Measurements from ENCODE around the gene BRF1.
"Not testable (repeated sequence)": the region's sequence is repeated elsewhere in the genome, so short reads cannot be mapped to it uniquely, and the experiment has no call there.

Gene BRF1

GRCh38 chr14:105333020-105333490, 32.3 kb upstream of the BRF1 start:
- DNase-seq (ENCODE audit: extremely low read depth in 1 of 2, low read depth in 1 of 2): no peak

GRCh38 chr14:105332350-105332874, 31.6 kb upstream of the BRF1 start:
- DNase-seq (ENCODE audit: extremely low read depth in 1 of 2, low read depth in 1 of 2): no peak

- no peak for DNase-seq (ENCODE audit: extremely low read depth in 1 of 2, low read depth in 1 of 2)
Observed at GRCh38 chr14:105331575-105332349, 31.0 kb upstream of the BRF1 start.

GRCh38 chr14:105330491-105330895, 29.7 kb upstream of the BRF1 start:
- no peak for DNase-seq (ENCODE audit: extremely low read depth in 1 of 2, low read depth in 1 of 2)

GRCh38 chr14:105329411-105330150, 28.8 kb upstream of the BRF1 start:
- no peak for DNase-seq (ENCODE audit: extremely low read depth in 1 of 2, low read depth in 1 of 2)

DNA sequence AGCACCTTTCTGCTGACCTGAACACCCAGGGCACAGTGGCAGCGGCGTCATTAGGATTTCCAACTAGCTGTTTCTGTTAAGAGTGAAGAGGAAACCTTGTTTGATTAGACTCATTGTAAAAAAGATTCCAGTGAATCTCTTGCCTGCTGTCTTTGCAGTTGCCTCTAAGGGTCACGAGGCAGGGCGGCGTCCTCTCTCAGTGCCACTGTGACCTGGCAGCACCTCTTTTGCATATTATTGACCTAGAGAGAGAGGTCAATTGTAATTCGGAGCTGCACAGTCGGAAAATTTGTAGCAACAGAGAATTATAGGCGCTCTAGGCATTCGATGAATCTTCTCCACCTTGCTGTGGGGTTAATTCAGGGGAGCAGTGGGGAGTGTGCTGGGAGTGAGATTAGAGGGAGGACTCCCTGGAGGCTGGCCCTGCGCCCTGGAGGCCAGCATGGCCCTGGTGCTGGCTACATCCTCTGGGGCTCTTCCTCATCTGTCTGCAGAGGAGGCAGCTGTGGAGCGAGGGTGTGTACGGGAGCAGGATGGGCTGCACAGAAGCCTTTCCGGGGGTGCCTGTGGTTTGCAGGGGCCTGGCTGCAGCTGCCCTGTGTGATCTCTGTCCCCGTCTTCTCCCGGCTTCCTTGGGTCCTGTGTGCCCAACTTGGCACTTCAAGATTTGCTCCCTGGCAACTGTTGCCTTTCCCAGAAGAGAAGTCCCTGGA, 28.0 kb upstream of the BRF1 start:
- no peak for DNase-seq (ENCODE audit: extremely low read depth in 1 of 2, low read depth in 1 of 2)

DNA sequence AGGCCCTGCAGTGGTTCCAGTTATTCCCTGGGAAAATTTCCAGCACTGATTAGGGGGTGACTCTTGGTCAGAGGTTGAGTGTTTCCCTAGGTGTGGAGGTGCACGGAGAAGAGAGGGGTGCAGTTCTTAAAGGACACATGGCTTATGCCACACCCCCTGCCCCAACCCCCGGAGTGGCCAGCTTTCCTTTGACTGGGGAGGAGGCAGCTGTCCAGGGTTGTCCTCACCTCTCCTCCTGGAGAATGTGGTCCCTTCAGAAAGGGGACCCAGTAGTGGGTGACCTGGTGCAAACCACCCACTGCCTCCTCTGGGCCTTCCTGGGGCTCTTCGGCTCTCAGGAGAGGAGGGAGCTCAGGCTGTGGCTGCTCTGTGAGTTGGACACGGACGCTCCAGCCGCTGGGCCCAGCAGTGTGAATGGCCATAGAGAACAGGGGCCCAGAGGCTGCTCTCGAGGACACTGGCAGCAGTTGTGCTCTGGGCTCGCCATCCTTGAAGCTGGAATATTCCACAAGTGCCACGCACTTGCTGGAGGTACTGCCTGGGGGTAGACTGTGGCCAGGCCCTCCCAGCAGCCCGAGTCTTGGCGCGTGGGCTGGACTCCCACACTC, 27.4 kb upstream of the BRF1 start:
- DNase-seq (ENCODE audit: extremely low read depth in 1 of 2, low read depth in 1 of 2): no peak

GRCh38 chr14:105327695-105328045, 26.9 kb upstream of the BRF1 start:
- DNase-seq (ENCODE audit: extremely low read depth in 1 of 2, low read depth in 1 of 2): not testable (repeated sequence)

GRCh38 chr14:105326891-105327694, 26.3 kb upstream of the BRF1 start:
- no peak for DNase-seq (ENCODE audit: extremely low read depth in 1 of 2, low read depth in 1 of 2)

- no peak for DNase-seq (ENCODE audit: extremely low read depth in 1 of 2, low read depth in 1 of 2)
Observed at GRCh38 chr14:105326568-105326867, 25.7 kb upstream of the BRF1 start.

- DNase-seq (ENCODE audit: extremely low read depth in 1 of 2, low read depth in 1 of 2): no peak
Observed at GRCh38 chr14:105325716-105326567, 25.1 kb upstream of the BRF1 start.

DNA sequence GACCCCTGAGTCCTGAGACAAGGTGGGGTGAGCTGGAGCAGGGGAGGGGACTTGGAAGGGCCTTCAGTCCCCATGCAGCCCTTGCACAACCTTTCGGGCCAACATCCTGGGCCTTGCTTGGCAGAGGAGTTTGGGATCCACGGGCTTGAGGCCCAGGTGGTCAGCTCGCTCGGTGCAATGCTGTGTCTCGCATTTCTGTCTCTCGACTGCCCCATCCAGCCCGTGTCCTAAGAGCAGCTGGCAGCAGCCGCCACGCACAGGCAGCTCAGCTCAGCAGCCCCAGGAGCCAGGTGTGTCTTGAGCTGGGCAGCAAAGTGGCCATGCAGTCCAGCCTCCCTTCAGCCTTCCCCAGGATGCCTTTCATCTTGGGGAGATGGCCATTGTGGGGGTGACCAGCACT, 24.5 kb upstream of the BRF1 start:
- DNase-seq (ENCODE audit: extremely low read depth in 1 of 2, low read depth in 1 of 2): no peak

DNA sequence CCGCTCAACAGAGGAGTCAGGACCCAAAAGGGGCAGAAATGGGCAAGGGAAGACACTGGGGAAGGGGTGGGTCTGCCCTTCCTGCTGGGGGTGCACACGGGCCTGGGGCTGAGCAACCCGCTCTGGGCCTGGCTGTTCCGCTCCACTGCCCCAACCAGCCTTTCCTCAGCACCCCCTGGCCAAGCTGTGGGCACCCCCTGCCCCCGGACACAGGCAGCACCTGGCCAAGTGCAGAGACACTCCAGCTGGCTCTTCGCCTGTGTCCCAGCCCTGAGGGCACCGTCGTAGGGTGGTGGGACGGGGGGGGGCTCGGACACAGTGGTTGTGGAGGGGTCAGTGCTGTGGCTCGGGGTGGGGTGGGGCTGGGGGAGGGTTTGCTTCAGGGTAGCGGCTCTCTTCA, 24.1 kb upstream of the BRF1 start:
- no peak for DNase-seq (ENCODE audit: extremely low read depth in 1 of 2, low read depth in 1 of 2)

DNA sequence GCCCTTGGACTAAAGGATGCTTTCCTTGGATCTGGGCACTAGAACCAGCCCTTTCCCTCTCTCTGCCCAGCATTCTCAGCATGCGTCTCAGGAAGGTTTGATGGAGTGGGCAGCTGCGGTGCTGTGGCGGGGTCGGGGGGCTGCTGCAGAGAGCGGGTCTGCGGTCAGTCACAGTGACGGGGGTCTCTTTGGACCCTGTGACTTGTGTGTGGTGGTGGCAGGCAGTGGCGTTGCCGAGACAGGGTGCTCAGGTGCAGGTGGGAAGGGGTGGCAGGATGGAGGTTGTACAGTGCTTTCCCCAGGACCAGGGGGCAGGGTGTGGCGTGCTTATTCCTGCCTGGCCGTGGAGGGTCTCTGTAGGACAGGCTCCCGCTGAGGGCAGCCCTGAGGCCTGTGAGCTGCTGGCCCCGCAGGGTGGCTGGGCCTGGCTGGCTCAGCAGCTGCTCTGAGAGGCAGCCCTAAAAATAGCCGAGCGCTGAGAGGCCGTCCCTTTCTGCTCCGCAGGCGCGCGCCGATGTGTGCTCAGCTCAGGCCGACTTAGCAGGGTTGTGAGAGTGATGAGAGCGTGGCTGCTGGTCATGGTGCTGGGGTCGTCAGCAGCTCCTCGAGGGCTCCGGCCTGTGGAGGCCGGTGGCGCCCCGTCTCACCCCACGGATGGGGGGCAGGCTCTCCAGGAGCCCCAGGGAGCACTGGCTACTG, 23.4 kb upstream of the BRF1 start:
- DNase-seq (ENCODE audit: extremely low read depth in 1 of 2, low read depth in 1 of 2): no peak

DNA sequence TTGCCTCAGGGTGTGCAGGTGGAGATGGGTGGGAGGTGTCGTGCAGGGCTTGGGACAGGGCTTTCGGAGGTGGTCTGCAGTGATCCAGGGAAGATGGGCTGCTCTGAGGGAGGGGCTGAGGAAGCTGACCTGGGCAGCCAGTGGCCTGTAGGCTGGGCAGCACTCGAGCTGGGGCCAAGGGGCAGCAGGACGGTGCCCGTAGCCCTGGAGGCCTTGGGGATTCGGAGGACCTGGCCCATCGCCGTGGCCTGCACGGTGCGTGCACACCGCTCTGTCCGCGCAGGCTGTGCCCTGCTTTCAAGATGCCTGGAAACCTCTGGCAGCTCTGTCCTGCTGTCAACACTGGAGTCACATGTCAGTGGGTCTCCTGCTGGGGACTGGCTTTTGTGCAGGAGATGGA, 22.9 kb upstream of the BRF1 start:
- no peak for DNase-seq (ENCODE audit: extremely low read depth in 1 of 2, low read depth in 1 of 2)

DNA sequence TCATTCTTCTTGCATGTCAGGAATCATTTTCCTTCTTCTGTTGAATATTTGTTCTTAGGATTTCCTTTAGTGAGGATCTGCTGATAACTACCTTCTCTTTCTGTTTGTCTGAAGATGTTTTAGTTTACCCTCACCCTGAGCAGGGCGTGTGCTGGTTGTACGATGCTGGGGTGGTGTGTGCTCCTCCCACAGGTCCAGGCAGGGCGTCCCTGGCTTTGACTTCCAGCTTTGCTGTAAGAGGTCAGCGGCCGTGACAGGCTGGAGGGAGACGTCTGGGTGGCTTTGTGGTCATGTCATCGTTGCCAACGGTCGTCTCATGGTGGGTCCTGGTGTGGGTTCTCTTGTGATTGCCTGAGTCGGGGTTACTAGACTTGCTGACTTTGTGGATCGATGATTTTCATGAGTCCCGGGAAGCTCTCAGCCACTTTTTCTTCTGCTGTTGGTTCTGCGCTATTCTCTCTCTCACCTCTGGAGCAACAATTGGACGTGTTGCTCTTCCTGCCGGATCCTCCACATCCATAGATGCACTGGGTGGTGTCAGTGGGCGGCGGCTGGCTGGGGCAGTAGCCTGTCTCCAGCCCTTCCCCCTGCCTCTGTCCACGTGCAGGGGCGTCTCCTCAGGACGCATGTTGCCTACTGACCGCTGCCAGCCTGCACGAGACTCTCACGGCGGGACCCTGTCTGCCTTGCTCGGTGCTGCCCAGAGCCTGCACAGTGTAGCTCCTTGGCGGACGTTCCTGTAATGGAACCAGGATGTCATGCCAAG, 22.2 kb upstream of the BRF1 start:
- DNase-seq (ENCODE audit: extremely low read depth in 1 of 2, low read depth in 1 of 2): no peak

DNA sequence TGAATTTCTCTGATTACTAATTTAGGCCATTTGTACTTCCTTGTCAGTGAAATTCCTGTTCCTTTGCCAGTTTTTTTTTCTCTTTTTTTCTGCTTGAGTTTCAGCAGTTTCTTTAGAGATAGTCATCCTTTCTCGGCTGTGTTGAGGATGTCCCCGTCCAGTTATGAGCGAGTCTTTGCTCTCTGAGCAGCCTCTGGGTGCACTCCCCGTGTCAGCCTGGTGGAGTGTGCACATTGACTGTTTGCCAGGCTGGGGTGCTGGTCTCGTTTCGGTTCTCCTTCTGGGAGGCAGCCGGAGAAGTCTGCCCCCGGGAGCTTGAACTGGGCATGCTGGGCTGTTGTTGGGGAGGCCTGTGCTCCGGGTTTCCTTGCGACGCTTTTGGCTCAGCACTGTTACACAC, 16.7 kb upstream of the BRF1 start:
- no peak for DNase-seq (ENCODE audit: extremely low read depth in 1 of 2, low read depth in 1 of 2)

DNA sequence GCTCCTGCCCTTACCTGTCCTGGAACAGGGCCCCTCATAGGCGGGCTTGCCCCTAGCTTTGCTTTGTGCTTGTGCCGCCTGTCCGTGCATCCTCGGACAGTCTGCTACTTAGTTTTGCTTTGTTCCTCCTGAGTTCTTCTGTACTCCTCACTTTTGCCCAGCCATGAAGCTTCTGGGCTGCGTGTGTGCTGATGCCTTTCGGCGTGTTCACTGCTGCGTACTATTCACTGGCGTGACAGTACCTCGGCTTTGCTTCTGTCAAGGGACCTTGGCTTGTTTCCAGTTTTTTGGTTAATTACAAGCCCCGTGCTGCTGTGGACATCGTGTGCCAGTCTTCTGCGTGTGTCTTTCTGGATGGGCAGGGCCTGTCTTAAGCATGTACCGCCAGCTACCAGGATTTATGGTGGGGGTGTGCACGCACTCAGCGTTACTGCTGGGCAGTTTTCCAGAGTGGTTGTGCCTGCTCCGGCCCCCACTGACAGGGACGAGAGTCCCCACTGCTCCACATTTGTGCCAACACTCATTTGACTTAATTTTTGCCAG, 16.2 kb upstream of the BRF1 start:
- DNase-seq (ENCODE audit: extremely low read depth in 1 of 2, low read depth in 1 of 2): no peak

Data from stimulated activated CD8-positive, alpha-beta memory T cell treated with anti-CD3 and anti-CD28 coated beads, Interleukin-7, amount 100 ng/mL, for 48 hours (primary cell).